Right ventricle myocardium superior (tissue), 1 donor: Measurements from ENCODE around the gene CES2. TPM values are rescaled to one million over a fixed set of nuclear protein-coding genes. Genes with fewer than 3 reads are reported as not detected.
"Not testable (repeated sequence)": the region's sequence is repeated elsewhere in the genome, so short reads cannot be mapped to it uniquely, and the experiment has no call there.

Experiments
- ATAC-seq: fragments of 200-7000 bp; cut with Tn5 transposase; one replicate; pipeline ENCODE4 v1.9.1; 2020; ENCODE audit warnings: mild to moderate bottlenecking; ENCODE audit not compliant: poor library complexity
- DNase-seq: peaks from one replicate; pipeline ENCODE4 v3.0.0-alpha.2; 2020
- intact Hi-C: fragments of 100-400 bp; cut with DNase I; formaldehyde crosslinking; loops from one replicate; pipeline ENCODE4 v1.11.2; 2022
- total RNA-seq: library from RNA; stranded (reverse); fragmentation: NEBNext Ultra II Directional; extraction: Animal tissue kit (Norgen Biotek cat#: 25700); gene quantifications from one replicate; pipeline ENCODE4 v1.2.1, GENCODE V29; 2021
- donor health status: DM: no; HTN: yes; CAD: no; lungs with severe emphysema.

Gene CES2
- total RNA-seq, 1 donor from 2014 or later, result 114 TPM

DNA sequence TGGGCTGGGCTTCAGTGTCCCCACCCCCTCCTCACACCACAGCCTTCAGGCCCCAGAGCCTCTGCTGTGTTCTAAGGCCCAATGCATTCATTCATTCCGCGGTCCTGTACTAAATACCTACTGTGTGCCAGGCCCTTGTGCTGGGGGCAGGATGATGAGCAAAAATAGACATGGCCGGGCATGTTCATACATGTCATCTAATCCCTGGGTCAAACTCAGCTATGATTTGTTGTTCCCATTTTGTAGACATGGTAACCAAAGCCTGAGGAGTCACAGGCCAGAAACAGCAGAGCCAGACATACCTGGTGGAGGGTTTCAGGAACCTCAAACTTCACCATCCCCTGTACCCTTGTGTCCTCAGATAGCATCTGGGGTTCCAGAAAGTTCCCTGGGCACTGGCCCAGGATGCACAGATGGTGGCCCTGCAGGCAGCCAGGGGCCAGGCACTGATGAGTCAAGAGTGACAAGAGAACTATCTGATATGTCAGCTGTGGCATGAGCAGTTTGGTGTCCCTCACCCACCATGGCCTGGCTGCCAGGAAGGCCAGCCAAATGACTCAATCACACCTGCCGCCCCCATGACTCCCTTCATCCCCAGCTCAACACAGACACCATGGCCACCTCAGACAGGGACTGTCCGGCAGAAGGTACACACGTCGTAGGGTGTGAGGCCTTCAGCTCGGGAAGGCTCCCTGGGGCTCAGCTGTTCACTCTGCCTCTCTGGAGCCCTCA, 7.2 kb upstream of the CES2 start:
- DNase-seq (no peak), ATAC-seq (no peak)
- intact Hi-C loops, result no loop called here

GRCh38 chr16:66928702-66929388, 6.5 kb upstream of the CES2 start:
- intact Hi-C loops, result no loop called here
- DNase-seq (no peak), ATAC-seq (no peak)

DNA sequence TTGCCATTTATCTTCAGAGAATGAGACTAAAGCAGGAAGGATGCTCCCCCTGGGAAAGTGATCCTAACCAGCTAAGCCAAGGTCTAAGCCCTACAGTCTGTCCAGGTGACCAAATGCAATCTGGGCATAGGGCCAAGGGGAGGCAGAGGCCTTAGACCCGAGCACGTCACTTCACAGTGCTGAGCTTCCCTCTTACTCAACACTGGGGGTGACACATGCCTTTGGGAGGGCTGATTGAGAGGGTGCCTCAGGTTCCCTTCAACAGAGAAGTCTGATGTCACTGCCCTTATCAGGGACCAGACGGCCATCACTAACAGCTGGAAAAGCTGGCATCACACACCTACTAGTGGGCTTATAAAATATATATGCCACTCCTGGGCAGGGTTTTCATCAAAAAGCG, 5.1 kb upstream of the CES2 start:
- intact Hi-C loops, result no loop called here
- DNase-seq (peak; percentile 26), ATAC-seq (no peak)

DNA sequence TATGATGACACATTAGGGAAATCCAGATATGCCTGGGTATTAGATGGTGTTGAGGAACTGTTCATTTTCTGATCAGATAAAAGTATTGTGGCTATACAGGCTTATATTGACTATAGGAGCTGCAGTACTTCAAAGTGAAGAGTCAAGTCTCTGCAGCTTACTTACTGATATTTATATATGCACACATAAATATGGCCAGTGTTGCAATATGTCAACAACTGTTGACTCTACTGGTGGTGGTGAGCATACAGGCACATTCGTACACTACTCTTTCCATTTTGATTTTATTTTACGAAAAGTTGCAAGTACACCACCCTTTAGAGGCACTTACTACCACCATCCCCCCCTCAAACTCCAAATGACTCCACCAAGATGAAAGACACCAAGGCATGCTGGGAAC, 3.7 kb upstream of the CES2 start:
- ATAC-seq (no peak), DNase-seq (no peak)
- intact Hi-C loops, result no loop called here

DNA sequence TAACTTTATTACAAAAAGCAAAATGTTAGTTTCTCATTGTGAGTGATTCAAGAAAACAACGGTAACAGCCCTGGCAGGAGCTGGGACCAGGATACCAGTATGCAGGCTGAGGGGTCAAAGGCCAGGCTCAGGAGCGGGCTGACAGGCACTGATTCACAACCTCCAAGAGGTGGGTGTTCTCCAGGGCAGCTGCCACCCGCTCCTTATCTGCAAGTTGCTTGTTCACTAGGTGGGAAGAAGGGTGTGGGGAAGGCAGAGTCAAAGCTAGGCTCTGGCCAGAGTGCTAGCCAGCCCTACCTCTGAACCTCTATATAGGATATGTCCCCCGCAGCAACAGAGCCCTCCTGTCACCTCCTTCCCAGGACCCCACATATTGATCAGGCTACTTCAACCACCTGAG, 3.2 kb upstream of the CES2 start:
- DNase-seq (no peak), ATAC-seq (no peak)
- intact Hi-C loops, result no loop called here

DNA sequence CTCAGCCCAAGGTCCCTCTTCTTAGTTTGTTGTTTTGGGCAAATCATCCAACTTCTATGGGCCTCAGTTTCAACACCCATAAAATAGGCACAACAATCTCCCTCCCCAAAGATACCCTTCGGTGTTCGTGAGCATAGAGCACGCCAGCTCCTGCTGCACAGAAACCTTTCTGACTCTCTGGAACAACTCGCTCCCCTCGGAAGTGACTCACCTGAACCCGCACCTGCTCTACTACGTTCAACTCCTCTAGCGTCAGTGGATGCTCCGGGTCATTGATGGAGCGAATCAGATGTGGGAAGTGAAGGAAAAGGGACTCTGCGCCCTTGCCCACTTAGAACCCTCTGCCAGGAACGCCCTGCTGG, 1.6 kb upstream of the CES2 start:
- no peak for DNase-seq
- no peak for ATAC-seq
- intact Hi-C loops, result no loop called here

DNA sequence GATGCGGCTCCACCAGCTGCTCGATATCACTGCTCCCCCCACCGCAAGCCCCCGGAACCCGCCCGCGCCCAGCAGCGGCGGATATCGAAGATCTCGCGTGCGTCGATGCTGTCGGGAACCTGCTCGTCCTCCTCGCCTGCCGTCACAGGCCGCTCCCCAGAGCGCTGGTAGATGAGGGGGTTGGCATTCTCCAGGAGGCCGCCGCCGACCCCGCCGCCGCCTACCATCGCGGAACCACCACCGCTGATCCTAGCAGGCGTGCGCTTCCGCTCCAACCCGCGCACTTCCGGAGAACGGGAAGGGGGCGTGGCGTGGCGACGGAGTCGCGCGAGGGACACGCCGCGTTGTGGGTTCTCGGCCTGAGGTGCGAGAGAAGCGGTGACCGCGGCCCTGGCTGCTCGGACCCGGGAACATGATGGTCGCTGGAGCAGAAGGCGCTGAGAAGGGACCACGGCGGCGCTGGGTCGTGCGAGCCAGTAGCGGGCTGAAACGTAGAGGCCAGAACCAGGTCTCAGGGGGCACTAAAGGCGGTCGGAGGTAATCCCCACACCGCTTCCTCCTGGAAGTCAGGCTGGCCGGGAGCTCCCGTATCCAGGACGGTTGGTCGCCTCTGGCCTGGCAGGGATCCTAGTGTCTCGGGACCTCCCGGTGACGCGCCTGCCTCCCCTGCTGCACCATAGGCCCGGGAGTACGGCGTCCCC, 1.0 kb upstream of the CES2 start, which contains the start of gene CIAO2B:
Gene CIAO2B (minus strand): TSS at position 265 of the 701 bp plus-strand sequence. CDS start 38 bp downstream, at position 227.
- peak; percentile 86 for ATAC-seq
- intact Hi-C loops, result no loop called here
- DNase-seq, result peak; percentile 95

- DNase-seq, ATAC-seq: not testable (repeated sequence)
- intact Hi-C loops, result loop anchor here (5.0 kb wide), 1 partner anchor 33 kb away; no protein-coding TSS in a partner anchor
Observed at GRCh38 chr16:66934839-66935313, 440 bp upstream of the CES2 start.

DNA sequence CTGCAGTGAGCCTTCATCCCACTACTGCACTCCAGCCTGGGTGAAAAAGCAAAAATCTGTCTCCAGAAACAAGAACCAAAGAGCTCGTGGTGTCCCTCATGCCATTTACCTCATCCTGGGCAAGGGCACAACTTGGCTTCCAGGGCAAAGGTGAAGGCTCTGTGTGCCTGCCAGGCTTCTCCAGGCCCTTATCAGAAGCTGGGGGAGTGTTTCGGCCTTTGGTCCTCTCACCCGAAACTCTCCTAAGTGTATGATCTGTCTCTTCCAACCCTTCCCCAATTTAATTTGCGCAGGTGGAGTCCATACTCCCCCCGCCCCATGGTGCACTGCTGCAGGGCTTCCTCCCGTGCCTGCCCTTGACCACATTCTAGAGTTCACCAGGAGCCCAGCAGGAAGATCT, 1.1 kb downstream of the CES2 start:
- intact Hi-C loops, result loop anchor here (5.0 kb wide), 1 partner anchor 34 kb away; no protein-coding TSS in a partner anchor
- DNase-seq (no peak), ATAC-seq (peak; percentile 53)

GRCh38 chr16:66936889-66937554, 1.7 kb downstream of the CES2 start:
- DNase-seq, result no peak
- intact Hi-C loops, result loop anchor here (5.0 kb wide), 1 partner anchor 35 kb away; no protein-coding TSS in a partner anchor
- no peak for ATAC-seq

DNA sequence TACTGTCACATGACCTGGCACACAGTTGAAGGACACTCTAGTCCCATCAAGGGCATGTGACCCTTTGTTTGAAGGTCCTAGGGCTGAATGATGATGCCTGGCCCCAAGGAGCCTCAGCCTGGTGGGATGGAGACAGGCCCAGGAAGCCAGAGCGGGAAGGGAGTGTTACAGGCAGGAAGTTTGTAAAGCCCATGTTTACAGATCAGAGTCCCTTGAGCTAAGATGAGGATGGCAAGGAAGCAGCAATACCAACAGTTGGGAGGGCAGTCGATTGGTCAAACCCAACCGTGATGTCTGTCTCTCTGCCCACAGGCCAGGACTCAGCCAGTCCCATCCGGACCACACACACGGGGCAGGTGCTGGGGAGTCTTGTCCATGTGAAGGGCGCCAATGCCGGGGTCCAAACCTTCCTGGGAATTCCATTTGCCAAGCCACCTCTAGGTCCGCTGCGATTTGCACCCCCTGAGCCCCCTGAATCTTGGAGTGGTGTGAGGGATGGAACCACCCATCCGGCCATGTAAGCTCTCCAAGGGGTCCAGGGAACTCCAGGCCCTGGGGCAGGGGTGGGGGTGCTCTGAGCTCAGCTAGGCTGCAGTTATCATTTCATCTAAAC, 2.5 kb downstream of the CES2 start:
- intact Hi-C loops, result loop anchor here (5.0 kb wide), 1 partner anchor 36 kb away; no protein-coding TSS in a partner anchor
- no peak for DNase-seq
- no peak for ATAC-seq

- DNase-seq (no peak), ATAC-seq (no peak)
- intact Hi-C loops, result loop anchor here (5.0 kb wide), 1 partner anchor 37 kb away; no protein-coding TSS in a partner anchor
Observed at GRCh38 chr16:66939366-66939765, 4.0 kb downstream of the CES2 start.

DNA sequence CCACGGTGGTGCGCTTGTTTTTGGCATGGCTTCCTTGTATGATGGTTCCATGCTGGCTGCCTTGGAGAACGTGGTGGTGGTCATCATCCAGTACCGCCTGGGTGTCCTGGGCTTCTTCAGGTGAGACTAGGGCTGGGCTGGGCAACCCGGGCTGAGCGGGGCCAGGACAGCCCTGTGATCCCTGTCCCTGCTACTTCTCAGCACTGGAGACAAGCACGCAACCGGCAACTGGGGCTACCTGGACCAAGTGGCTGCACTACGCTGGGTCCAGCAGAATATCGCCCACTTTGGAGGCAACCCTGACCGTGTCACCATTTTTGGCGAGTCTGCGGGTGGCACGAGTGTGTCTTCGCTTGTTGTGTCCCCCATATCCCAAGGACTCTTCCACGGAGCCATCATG, 4.9 kb downstream of the CES2 start:
- intact Hi-C loops, result no loop called here
- no peak for DNase-seq

DNA sequence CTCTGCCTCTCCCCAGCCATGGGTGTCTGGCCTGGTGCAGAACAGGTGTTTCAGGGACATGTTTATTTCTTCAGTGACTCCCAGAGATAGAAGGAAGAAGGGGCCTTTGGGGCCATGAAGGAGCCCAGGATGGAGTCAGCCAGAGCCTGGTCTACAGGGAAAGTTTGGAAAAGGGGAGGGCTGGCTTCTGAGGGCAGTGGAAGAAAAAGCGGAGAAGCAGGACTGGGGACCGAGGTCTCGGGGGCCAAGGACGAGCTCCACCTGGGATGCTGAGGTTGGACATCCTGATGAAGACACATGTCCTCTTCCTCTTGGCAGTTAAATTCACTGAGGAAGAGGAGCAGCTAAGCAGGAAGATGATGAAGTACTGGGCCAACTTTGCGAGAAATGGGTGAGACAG, 7.7 kb downstream of the CES2 start:
- intact Hi-C loops, result no loop called here
- peak; percentile 4 for DNase-seq
- no peak for ATAC-seq

More for the DNA sequence above, 4.9 kb downstream of the CES2 start:
- ATAC-seq, result no peak

DNA sequence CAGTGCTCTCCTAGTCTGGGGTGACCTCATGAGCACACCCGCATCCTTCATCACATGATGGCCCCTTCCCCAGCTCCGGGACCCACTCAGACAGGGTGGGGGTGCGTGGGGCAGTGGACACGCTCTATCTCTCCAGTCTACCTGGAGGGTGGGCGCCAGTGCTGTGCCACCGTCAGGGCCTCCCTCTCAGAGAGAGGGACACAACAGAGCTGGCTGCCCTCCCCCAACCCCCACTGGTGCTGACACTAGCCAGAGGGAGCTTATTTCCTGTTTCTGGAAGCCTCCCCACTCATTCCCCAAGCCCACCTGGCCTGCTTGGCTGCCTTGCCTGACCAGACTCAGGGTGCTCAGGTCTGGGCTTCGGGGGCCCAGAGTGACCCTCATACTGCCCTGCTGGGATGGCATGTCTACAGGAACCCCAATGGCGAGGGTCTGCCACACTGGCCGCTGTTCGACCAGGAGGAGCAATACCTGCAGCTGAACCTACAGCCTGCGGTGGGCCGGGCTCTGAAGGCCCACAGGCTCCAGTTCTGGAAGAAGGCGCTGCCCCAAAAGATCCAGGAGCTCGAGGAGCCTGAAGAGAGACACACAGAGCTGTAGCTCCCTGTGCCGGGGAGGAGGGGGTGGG, 8.2 kb downstream of the CES2 start:
- intact Hi-C loops, result no loop called here
- ATAC-seq (no peak), DNase-seq (no peak)

- intact Hi-C loops, result no loop called here
- ATAC-seq (no peak), DNase-seq (no peak)
Observed at GRCh38 chr16:66944054-66944441, 8.7 kb downstream of the CES2 start.

- intact Hi-C loops, DNase-seq, ATAC-seq: not testable (repeated sequence)
Observed at GRCh38 chr16:66944971-66945370, 9.7 kb downstream of the CES2 start.

DNA sequence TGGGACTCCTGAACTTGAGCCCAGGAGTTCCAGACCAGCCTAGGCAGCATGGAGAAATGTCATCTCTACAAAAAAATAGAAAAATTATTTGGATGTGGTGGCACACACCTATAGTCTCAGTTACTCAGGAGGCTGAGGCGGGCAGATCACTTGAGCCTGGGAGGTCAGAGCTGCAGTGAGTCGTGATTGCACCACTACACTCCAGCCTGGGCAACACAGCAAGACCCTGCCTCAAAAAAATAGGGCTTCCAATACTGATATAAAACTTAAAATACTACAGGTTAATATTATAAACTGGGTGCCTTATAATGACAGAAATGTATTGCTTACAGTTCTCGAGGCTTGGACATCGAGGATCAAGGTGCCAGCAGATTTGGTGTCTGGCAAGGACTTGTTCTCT, 10.6 kb downstream of the CES2 start:
- ATAC-seq, result no peak
- no peak for DNase-seq
- intact Hi-C loops, result no loop called here
